Measurements from ENCODE around the gene LONRF3. TPM values are rescaled to one million over a fixed set of nuclear protein-coding genes. Genes with fewer than 3 reads are reported as not detected.

The LONRF3 gene
- total and polyA plus RNA-seq, 4 donors: 2.8 to 8.4 (median 4.2) TPM

GRCh38 chrX:118963159-118963558 lies 11.3 kb upstream of the LONRF3 start:
- Histone ChIP-seq H3K4me3 (ENCODE audit: low read length in 2 of 2) (no peak overlapping the region), H3K9me3 (ENCODE audit: control insufficient read depth, low read length) (no peaks in the 10 kb centered on the region), H3K27me3 (ENCODE audit: control insufficient read depth in 1 of 2, insufficient read depth in 2 of 2, low read length in 1 of 2) (no peaks in the 10 kb centered on the region), H3K27ac (ENCODE audit: low read depth in 1 of 2, low read length in 2 of 2) (no peak overlapping the region), H3K36me3 (ENCODE audit: control insufficient read depth in 1 of 2, insufficient read depth in 2 of 2, low read length in 1 of 2) (no peaks in the 10 kb centered on the region), H3K4me1 (ENCODE audit: control insufficient read depth in 1 of 2, insufficient read depth in 2 of 2, low read length in 2 of 2) (no peaks in the 10 kb centered on the region)
- DNase-seq (no peak), ATAC-seq (ENCODE audit: low FRiP score) (no peak)
- WGBS, 2 donors: 63 to 95% methylated on average over 2 of the region's 2 CpGs
- intact Hi-C loops (cut with DNase I): no loop called here

DNA sequence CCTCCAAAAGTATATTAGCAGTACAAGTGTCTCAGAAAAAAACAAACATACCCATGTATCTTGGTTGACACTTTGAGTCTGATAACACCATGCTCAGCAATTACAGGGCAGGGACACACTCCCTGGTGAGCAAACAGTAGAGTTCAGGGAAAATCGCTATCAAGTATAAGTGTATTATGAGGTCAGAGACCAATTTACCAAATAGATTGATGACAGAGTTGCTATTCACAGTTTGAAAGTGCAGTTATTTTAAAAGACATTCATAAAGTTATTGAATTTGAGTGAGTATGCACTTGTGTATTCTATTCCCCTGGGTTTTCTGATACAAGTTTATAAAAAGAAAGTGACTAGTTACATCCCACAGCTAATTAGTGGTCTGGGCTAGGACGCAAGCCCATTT lies 10.2 kb upstream of the LONRF3 start:
- intact Hi-C loops (cut with DNase I): no loop called here
- no peak overlapping the region for H3K27ac ChIP-seq (ENCODE audit: low read depth in 1 of 2, low read length in 2 of 2)
- H3K4me1 ChIP-seq (ENCODE audit: control insufficient read depth in 1 of 2, insufficient read depth in 2 of 2, low read length in 2 of 2): no peaks in the 10 kb centered on the region
- no peak overlapping the region for H3K4me3 ChIP-seq (ENCODE audit: low read length in 2 of 2)
- no peaks in the 10 kb centered on the region for H3K27me3 ChIP-seq (ENCODE audit: control insufficient read depth in 1 of 2, insufficient read depth in 2 of 2, low read length in 1 of 2)
- 68 to 77% methylated on average over 2 of the region's 2 CpGs for WGBS, 2 donors
- H3K9me3 ChIP-seq (ENCODE audit: control insufficient read depth, low read length): no peaks in the 10 kb centered on the region
- H3K36me3 ChIP-seq (ENCODE audit: control insufficient read depth in 1 of 2, insufficient read depth in 2 of 2, low read length in 1 of 2): no peaks in the 10 kb centered on the region
- ATAC-seq (ENCODE audit: low FRiP score) (no peak), DNase-seq (no peak)

DNA sequence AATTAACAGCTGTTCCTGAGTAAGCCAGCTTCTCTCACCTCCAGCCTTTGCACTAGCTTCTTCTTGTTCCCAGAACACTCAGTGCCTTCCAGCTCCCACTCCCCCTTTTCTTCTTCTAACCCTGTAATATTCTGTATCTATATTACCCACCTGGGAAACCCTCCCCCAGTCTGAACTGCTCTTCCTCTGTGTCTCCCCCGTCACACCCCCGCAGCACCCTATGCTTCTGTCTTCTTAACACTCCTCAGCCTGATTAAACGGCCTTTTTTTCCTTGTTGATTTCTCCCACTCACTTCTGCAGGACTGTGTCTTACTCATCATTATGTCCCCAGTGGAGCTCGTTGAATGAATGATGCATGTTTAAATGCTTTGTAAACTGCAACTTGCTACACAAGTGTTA lies 9.0 kb upstream of the LONRF3 start:
- H3K27ac ChIP-seq (ENCODE audit: low read depth in 1 of 2, low read length in 2 of 2): no peak overlapping the region
- WGBS, 2 donors: 66 to 79% methylated on average over 4 of the region's 4 CpGs
- no peak for ATAC-seq (ENCODE audit: low FRiP score)
- H3K27me3 ChIP-seq (ENCODE audit: control insufficient read depth in 1 of 2, insufficient read depth in 2 of 2, low read length in 1 of 2): no peaks in the 10 kb centered on the region
- H3K36me3 ChIP-seq (ENCODE audit: control insufficient read depth in 1 of 2, insufficient read depth in 2 of 2, low read length in 1 of 2): no peaks in the 10 kb centered on the region
- H3K9me3 ChIP-seq (ENCODE audit: control insufficient read depth, low read length): no peaks in the 10 kb centered on the region
- no peaks in the 10 kb centered on the region for H3K4me1 ChIP-seq (ENCODE audit: control insufficient read depth in 1 of 2, insufficient read depth in 2 of 2, low read length in 2 of 2)
- DNase-seq: no peak
- no peak overlapping the region for H3K4me3 ChIP-seq (ENCODE audit: low read length in 2 of 2)
- intact Hi-C loops (cut with DNase I): no loop called here

- intact Hi-C loops (cut with DNase I): no loop called here
- Histone ChIP-seq H3K27me3 (ENCODE audit: control insufficient read depth in 1 of 2, insufficient read depth in 2 of 2, low read length in 1 of 2) (no peaks in the 10 kb centered on the region), H3K36me3 (ENCODE audit: control insufficient read depth in 1 of 2, insufficient read depth in 2 of 2, low read length in 1 of 2) (no peaks in the 10 kb centered on the region), H3K27ac (ENCODE audit: low read depth in 1 of 2, low read length in 2 of 2) (no peak overlapping the region), H3K9me3 (ENCODE audit: control insufficient read depth, low read length) (no peaks in the 10 kb centered on the region), H3K4me3 (ENCODE audit: low read length in 2 of 2) (no peak overlapping the region), H3K4me1 (ENCODE audit: control insufficient read depth in 1 of 2, insufficient read depth in 2 of 2, low read length in 2 of 2) (no peaks in the 10 kb centered on the region)
- DNase-seq: no peak
- 65 to 72% methylated on average over 8 of the region's 8 CpGs for WGBS, 2 donors
- no peak for ATAC-seq (ENCODE audit: low FRiP score)
Observed at GRCh38 chrX:118968031-118968430, 6.4 kb upstream of the LONRF3 start.

DNA sequence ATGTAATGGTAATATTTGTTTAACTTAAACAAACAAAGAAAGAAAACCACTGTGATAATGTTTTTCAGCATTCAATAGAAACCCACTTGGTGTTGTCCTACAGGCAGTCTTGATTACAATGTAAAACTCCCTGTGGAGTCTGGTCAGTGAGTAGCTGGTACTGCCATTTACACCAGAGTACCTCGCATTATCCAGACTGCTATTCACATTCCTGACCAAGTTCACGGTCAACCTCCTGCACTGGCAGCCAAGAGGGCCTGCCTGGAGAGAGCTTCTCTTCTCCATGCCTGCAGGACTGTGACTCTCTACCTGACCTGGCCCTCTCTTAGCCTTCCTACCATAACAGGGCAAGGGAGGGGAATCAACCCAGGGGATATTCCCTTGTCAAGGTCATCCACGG lies 2.9 kb upstream of the LONRF3 start:
- DNase-seq: no peak
- 59 to 76% methylated on average over 3 of the region's 3 CpGs for WGBS, 2 donors
- Histone ChIP-seq H3K4me1 (ENCODE audit: control insufficient read depth in 1 of 2, insufficient read depth in 2 of 2, low read length in 2 of 2) (no peaks in the 10 kb centered on the region), H3K27ac (ENCODE audit: low read depth in 1 of 2, low read length in 2 of 2) (no peak overlapping the region), H3K9me3 (ENCODE audit: control insufficient read depth, low read length) (no peaks in the 10 kb centered on the region), H3K27me3 (ENCODE audit: control insufficient read depth in 1 of 2, insufficient read depth in 2 of 2, low read length in 1 of 2) (no peaks in the 10 kb centered on the region), H3K4me3 (ENCODE audit: low read length in 2 of 2) (no peak overlapping the region), H3K36me3 (ENCODE audit: control insufficient read depth in 1 of 2, insufficient read depth in 2 of 2, low read length in 1 of 2) (no peaks in the 10 kb centered on the region)
- no peak for ATAC-seq (ENCODE audit: low FRiP score)
- intact Hi-C loops (cut with DNase I): loop anchor here (10.0 kb wide), 2 partner anchors 117 to 127 kb away; no protein-coding TSS in a partner anchor

DNA sequence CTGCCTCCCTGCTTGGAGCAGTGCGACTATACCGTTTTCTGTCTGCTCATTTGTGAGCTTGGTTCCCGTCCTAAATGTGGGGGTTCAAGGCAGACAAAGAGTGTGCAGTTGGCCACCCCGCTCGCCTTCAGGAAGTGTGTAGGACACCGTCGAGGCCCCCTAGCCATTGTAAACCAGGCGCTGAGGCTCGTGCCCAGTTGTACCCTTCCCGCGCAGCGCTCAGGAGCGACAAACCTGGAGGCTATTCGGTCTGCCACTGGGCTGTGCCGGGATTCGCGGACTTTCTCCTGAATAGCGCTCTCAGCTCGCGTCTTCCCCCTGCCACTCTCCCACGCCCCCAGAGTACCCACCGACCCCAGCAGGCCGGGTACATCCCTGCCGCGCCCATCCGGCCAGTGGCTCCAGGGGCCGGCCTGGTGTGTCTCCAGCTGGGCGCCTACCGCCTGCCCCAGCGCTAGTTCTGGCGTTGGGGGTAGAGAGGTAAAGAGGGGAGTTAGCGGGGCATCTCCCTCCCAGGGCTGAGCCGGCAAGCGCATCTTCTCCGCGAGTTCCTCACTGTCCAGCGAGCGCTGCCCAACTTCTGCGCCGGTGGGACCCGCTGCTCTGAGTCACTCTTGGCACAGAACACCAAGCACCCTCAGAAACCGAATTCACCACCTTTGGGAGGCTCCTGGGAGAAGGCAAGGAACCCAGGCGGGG lies 880 bp upstream of the LONRF3 start:
- peak; percentile 19 for ATAC-seq (ENCODE audit: low FRiP score)
- Histone ChIP-seq H3K27ac (ENCODE audit: low read depth in 1 of 2, low read length in 2 of 2) (no peak overlapping the region), H3K9me3 (ENCODE audit: control insufficient read depth, low read length) (no peaks in the 10 kb centered on the region), H3K27me3 (ENCODE audit: control insufficient read depth in 1 of 2, insufficient read depth in 2 of 2, low read length in 1 of 2) (no peaks in the 10 kb centered on the region), H3K4me3 (ENCODE audit: low read length in 2 of 2) (peak overlapping the region; percentile 1 to 2), H3K4me1 (ENCODE audit: control insufficient read depth in 1 of 2, insufficient read depth in 2 of 2, low read length in 2 of 2) (no peaks in the 10 kb centered on the region), H3K36me3 (ENCODE audit: control insufficient read depth in 1 of 2, insufficient read depth in 2 of 2, low read length in 1 of 2) (no peaks in the 10 kb centered on the region)
- intact Hi-C loops (cut with DNase I): loop anchor here (10.0 kb wide), 2 partner anchors 119 to 129 kb away; no protein-coding TSS in a partner anchor
- 3 to 40% methylated on average over 43 of the region's 43 CpGs for whole genome bisulfite sequencing, 2 donors
- peak; percentile 56 to 78 for DNase-seq

DNA sequence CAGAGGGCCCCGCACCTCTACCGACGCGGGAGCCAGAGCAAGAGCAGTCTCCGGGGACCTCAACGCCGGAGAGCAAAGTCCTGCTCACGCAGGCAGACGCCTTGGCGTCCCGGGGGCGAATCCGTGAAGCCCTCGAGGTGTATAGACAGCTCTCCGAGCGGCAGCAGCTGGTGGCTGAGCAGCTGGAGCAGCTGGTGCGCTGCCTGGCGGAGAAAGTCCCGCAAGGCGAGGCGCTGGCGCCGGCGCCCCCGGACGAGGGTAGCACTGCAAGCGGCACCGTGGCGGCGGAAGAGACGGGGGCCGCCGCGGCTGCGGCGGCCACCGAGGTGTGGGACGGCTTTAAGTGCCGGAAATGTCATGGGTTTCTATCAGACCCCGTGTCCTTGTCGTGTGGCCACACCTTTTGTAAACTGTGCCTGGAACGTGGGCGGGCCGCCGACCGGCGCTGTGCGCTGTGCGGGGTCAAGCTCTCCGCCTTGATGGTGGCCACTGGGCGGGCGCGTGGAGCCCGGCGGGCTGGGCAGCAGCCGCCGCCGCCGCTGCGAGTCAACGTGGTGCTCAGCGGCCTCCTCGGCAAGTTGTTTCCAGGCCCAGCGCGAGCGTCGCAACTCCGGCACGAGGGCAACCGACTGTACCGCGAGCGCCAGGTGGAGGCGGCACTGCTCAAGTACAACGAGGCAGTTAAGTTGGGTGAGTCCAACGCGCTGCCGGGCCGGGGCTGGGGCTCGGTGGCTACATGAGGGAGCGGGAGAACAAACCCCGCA lies 672 bp downstream of the LONRF3 start:
- DNase-seq (peak; percentile 61 to 82), ATAC-seq (ENCODE audit: low FRiP score) (peak; percentile 53)
- Histone ChIP-seq H3K9me3 (ENCODE audit: control insufficient read depth, low read length) (no peaks in the 10 kb centered on the region), H3K4me1 (ENCODE audit: control insufficient read depth in 1 of 2, insufficient read depth in 2 of 2, low read length in 2 of 2) (no peaks in the 10 kb centered on the region), H3K27ac (ENCODE audit: low read depth in 1 of 2, low read length in 2 of 2) (peak overlapping the region in 1 of 2 donors; percentile 2), H3K4me3 (ENCODE audit: low read length in 2 of 2) (peak overlapping the region; percentile 1 to 37), H3K27me3 (ENCODE audit: control insufficient read depth in 1 of 2, insufficient read depth in 2 of 2, low read length in 1 of 2) (no peaks in the 10 kb centered on the region), H3K36me3 (ENCODE audit: control insufficient read depth in 1 of 2, insufficient read depth in 2 of 2, low read length in 1 of 2) (no peaks in the 10 kb centered on the region)
- intact Hi-C loops (cut with DNase I): loop anchor here (10.0 kb wide), 2 partner anchors 120 to 130 kb away; no protein-coding TSS in a partner anchor
- 0 to 29% methylated on average over 76 to 82 of the region's 82 CpGs for WGBS, 2 donors

- intact Hi-C loops (cut with DNase I): loop anchor here (10.0 kb wide), 2 partner anchors 121 to 131 kb away; no protein-coding TSS in a partner anchor
- Histone ChIP-seq H3K4me1 (ENCODE audit: control insufficient read depth in 1 of 2, insufficient read depth in 2 of 2, low read length in 2 of 2) (no peaks in the 10 kb centered on the region), H3K27ac (ENCODE audit: low read depth in 1 of 2, low read length in 2 of 2) (peak overlapping the region in 1 of 2 donors; percentile 79), H3K9me3 (ENCODE audit: control insufficient read depth, low read length) (no peaks in the 10 kb centered on the region), H3K4me3 (ENCODE audit: low read length in 2 of 2) (peak overlapping the region; percentile 1 to 48), H3K27me3 (ENCODE audit: control insufficient read depth in 1 of 2, insufficient read depth in 2 of 2, low read length in 1 of 2) (no peaks in the 10 kb centered on the region), H3K36me3 (ENCODE audit: control insufficient read depth in 1 of 2, insufficient read depth in 2 of 2, low read length in 1 of 2) (no peaks in the 10 kb centered on the region)
- DNase-seq (peak; percentile 85 to 93), ATAC-seq (ENCODE audit: low FRiP score) (peak; percentile 84)
- 0 to 35% methylated on average over 64 of the region's 64 CpGs for WGBS, 2 donors
Observed at GRCh38 chrX:118975831-118976598, 1.6 kb downstream of the LONRF3 start.

Measured in aorta (tissue), 5 donors.